Vagina (tissue), 2 donors: Measurements from ENCODE around the gene PIEZO1.

ENCODE experiments used
- POLR2AphosphoS5 ChIP-seq, 2 donors: sonication (generic); formaldehyde crosslinking; IDR thresholded peaks; one replicate each; pipeline ENCODE4 v1.9.0; 2017; ENCODE audit warnings: antibody characterized with exemption in 2 of 2, mild to moderate bottlenecking in 2 of 2, low read depth in 1 of 2; ENCODE audit not compliant: insufficient read depth in 1 of 2
- TF ChIP-seq, protein P1 (sequence below), 3 experiments: fragments of 450-650 bp in 2 of 3; fragments of 200-600 bp in 1 of 3; sonication (generic) in 1 of 3; IDR thresholded peaks; one replicate each; pipeline ENCODE4 v1.5.1; 2017 to 2019; ENCODE audit warnings: antibody characterized with exemption in 3 of 3, mild to moderate bottlenecking in 2 of 3, moderate library complexity in 2 of 3

DNA sequence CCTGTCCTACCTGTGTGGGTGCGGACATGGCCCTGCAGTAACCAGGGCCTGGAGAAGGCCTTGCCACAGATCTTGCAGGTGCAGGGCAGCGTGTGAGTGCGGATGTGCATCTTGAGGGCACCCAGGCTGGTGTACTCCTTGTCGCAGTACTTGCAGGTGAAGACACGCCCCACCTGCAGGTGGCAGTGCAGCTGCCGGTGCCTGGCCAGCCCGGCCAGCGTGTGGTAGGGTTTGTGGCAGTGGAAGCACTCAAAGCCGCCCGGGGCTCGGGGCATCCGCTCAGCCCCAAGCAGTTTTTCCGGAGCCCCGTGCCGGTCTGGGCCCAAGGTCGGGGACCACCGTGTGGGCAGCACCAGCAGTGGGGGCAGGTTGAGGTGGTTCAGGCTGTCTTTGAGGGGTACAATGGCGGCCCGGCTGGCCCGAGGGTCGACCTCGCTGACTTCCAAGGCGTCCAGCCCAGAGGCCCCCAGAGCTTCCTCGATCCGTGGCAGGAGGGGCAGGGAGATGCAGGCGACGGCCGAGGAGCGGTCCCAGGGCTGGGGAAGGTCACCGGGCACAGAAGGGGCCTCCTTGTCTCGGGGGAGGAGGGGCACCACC lies 103.8 kb downstream of the PIEZO1 start:
- TF ChIP-seq, protein P1, sequence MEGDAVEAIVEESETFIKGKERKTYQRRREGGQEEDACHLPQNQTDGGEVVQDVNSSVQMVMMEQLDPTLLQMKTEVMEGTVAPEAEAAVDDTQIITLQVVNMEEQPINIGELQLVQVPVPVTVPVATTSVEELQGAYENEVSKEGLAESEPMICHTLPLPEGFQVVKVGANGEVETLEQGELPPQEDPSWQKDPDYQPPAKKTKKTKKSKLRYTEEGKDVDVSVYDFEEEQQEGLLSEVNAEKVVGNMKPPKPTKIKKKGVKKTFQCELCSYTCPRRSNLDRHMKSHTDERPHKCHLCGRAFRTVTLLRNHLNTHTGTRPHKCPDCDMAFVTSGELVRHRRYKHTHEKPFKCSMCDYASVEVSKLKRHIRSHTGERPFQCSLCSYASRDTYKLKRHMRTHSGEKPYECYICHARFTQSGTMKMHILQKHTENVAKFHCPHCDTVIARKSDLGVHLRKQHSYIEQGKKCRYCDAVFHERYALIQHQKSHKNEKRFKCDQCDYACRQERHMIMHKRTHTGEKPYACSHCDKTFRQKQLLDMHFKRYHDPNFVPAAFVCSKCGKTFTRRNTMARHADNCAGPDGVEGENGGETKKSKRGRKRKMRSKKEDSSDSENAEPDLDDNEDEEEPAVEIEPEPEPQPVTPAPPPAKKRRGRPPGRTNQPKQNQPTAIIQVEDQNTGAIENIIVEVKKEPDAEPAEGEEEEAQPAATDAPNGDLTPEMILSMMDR (IDR thresholded peaks at IDR 0.05), result no peak
- TF ChIP-seq POLR2AphosphoS5 (IDR thresholded peaks at IDR 0.05; ENCODE audit: insufficient read depth in 1 of 2, low read depth in 1 of 2), result no peak
